NCI-H1105 (cell line): ENCODE measurements around the gene SMYD2.

Experiments
- DNase-seq: peaks from one replicate; lab custom pipeline; 2025; lab: John Stamatoyannopoulos, UW

Gene SMYD2

GRCh38 chr1:214361636-214362035 is 80.7 kb downstream of the SMYD2 start:
- DNase-seq: no peak

DNA sequence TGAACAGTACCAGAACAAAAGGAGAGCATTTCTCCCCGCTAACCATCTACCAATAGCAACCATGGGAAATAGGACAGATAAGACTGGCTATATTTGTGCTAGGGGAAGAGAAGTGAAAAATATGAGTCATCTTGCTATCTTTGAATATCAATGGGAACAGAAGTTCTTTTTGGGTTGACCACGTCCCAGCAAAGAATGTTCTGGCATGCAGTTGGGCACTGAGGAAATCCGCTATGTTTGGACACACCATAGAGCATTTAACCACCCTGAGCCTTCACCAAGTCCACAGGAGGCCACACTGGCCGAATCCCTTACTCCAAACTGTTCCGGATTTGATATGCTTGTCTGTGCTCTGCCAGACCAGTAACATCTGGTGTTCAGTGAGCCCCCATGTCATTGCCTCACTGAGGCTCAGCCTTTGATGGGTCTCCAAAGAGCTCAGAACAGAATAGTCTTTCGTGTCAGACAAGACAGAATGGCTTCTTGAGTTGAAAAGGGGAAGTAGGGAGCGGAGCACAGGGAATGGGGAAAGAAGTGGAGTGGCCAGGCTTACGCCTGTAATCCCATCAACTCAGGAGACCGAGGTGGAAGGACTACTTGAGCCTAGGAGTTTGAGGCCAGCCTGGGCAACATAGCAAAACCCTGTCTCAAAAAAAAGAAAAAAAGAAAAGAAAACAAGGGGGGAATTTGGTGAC is 81.4 kb downstream of the SMYD2 start:
- DNase-seq: no peak

DNA sequence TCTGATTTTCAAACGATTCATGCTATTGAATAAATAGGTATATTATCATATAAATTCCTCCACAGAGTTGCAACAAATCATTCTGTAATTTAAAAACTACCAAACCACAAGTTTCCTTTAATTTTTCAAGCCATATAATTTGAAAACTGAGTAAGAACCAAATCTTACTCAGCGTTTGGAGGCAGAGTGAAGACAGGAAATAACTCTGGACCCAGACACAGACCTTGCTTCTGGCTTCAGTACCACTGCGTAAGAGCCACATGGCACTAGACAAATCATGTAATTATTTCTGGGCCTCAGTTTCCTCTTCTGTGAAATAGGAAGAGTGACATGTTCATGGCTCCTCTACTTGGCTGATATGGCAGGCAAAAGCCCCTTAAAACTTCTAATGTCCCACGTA is 82.4 kb downstream of the SMYD2 start:
- DNase-seq: no peak

GRCh38 chr1:214364386-214364785 is 83.4 kb downstream of the SMYD2 start:
- no peak for DNase-seq

DNA sequence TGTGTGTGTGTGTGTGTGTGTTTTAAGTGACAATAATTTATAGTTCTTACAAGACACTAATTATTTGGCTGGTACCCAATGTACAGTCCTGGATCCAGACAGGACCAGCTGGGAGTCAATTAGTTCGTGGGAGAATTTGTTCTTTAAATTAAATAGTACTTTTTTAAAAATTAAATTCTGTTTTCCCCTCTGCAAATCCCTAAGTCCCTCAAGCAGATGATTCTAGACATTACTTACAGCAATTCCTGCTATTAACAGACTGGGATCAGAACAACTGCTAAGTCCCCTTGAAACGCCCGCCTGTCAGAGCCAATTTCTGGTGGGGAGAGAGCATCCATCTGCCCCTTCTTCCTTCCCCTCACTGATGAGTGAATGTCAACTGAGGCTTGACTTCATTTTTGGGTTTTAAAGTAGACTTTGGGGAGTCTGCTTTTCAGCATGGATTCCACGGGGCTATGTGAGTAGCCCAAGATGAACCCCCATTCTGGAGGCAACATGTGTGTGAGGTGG is 83.9 kb downstream of the SMYD2 start:
- no peak for DNase-seq

DNA sequence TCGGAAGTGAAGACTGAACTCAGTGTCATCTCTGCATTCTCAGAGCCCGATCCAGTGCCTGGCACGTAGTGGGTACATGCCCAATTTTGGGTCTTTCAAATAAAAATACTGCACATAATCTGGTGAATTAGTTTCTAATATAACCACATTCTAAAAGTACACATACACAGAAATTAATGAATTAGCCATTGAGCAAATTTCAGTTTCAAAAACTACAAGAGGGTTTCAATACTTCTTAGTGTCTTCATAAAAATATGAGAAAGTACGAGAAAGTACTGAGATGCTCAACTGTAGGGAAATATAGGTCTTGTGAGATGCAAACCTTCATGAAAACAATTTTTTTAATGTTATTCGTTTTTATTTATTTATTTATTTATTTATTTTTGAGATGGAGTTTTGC is 86.9 kb downstream of the SMYD2 start:
- no peak for DNase-seq

GRCh38 chr1:214369364-214369763 is 88.4 kb downstream of the SMYD2 start:
- no peak for DNase-seq

DNA sequence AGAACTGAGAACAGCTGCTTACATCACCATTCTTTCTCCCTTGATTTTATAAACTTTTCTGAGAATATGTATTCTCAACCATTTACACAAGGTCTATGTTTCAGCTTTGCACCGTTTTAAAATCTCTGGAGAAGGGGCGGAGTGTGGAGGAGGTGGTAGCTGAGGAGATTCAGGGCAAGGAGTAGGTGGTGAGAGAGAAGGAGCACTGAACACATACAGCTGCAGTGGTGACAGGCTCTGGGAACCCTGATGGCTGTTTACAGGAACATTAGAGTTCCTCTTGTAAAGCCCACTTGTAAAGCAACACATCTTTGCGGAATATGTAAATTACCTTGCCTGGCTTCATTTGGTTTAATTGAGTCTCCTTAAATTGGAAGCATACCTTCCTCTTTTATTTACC is 89.7 kb downstream of the SMYD2 start:
- DNase-seq: no peak

GRCh38 chr1:214372092-214372491 is 91.1 kb downstream of the SMYD2 start:
- DNase-seq: no peak

GRCh38 chr1:214377485-214377884 is 96.5 kb downstream of the SMYD2 start:
- DNase-seq: no peak

DNA sequence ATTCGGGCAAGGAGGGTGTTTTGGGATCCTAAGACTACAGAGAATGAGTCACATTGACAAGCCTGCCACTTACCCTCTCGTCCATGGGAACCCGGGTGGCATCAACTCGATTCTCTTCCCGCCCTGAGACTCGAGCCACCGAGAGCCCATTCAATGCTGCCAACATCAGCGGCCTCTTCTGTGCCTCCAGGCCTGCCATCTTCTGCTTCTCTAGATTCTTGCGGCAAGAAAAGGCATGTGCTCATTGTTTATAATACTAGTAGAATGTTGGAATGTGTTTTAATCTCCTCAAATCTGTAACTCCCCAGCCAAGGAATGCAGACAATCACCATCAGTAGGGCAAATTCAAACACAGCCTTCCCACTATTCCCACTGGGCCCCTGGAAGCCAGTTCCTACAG is 96.9 kb downstream of the SMYD2 start:
- no peak for DNase-seq

- DNase-seq: no peak
Measured at GRCh38 chr1:214378492-214378891, 97.5 kb downstream of the SMYD2 start.

- no peak for DNase-seq
Measured at GRCh38 chr1:214379236-214379970, 98.4 kb downstream of the SMYD2 start.

GRCh38 chr1:214380396-214380795 is 99.4 kb downstream of the SMYD2 start:
- no peak for DNase-seq

DNA sequence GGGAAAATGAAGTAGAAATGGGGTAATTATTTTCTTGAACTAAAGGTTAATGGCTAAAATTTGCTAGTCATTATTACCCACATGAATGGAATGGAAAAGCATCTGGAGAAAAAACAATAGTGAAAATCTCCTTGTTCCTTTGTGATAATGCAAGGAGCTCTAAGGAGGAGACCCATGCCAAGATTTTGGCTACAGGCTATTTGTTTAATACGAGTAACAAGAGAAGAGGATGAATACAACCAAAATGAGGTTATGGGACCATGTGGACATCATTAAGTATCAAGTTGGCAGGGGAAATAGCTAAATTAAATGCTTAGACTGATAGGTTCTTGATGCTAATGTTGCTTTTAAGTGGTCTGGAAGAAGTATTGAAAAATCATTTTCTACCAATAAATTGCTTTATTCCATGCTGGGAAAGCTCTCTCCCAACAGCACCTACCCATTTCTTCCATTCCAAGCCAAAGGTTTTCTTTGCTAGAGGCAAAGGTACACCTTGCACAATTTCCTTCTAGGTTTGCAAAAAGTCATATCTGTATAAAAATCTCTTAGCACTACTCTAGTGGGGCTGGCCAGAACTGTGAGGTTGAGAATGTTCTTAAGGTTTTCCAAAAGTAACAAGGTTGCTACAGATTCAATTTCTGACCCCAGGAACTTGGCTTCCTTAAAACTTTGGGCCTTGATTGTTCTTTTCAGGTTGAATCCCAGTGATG is 100.2 kb downstream of the SMYD2 start:
- DNase-seq: no peak

DNA sequence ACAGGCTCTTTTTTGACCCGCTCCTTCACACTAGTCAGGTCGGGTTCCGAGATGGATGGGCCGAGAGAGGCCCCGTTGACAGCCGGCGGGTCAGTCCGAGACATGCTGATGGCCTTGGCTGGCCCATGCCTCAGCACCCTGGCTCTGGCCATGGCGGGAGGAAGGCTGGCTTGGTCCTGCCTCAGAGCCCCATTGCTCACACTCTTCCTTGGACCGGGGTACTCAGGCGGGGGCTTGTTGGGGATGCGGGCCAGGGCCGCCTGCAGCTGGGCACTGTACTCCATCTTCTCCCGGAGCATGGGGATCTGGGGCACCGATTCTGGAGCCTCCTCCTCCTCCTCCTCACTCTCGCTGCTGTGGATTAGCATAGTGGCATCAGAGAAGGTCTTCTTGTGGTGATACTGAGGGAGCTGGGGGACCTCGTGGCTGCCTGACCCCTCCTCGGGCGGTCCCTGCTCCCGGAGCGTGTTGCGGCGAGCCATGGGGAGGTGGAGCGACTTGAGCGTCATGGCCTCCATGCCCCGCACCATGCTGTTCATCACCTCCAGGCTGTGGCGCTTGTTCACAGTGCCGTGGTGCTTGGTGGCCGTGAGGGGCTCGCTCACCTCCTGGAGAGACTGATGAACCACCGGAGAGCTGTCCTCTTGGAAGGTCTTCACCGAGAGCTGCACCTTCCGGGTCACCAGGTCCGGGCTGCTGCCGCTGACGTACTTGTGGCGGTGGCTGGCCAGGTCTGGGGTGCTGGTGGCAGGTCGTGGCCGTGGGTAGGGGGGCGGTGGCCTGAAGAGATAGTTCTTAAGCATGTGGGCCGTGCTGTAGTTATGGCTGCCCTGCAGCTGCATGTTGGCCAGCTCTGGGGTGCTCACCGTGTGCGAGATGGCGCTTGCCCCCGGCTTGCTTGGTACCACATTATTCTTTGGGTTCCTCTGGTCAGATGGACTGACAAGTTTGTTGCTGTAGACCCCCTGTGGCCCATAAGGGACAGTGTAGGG is 102.7 kb downstream of the SMYD2 start:
- no peak for DNase-seq

DNA sequence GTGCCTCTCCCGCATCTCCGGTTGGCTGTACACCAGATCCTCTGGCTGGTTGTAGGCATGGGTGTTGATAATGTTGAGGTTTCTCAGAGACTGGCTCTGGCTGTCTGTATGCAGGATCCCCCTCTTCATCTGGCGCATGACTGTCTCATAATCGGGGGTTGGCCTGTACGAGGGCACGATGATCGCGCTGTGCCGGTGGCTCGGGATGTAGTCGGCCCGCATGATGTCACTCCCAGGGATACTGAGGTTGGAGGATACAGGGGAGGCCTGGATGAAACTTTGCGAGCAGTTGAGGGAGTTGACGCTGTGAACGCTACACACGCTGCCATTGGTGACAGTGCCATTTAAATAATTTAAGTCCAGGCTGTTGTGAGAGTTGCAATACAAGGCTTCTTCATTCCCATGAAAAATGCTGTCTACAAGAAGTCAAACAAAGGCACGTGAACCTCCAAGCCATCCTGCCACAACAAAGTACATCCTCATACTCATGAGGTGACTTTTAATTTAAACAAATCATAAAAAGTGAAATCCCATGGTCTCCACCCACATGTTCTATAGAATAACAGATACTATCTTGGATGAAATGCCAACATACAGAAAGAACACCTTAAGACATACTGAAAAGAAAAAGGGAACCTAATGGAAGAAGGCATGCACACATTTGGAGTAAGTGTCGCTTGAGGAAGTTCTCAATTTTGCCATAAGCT is 103.6 kb downstream of the SMYD2 start:
- DNase-seq: no peak

- DNase-seq: no peak
Measured at GRCh38 chr1:214385428-214385827, 104.5 kb downstream of the SMYD2 start.

GRCh38 chr1:214386333-214386732 is 105.4 kb downstream of the SMYD2 start:
- no peak for DNase-seq
